ENCODE measurements around the gene CBLN3. TPM values are rescaled to one million over a fixed set of nuclear protein-coding genes. Genes with fewer than 3 reads are reported as not detected.

CBLN3 gene
- total RNA-seq, 1 donor from 2014 or later, result 3.9 TPM

DNA sequence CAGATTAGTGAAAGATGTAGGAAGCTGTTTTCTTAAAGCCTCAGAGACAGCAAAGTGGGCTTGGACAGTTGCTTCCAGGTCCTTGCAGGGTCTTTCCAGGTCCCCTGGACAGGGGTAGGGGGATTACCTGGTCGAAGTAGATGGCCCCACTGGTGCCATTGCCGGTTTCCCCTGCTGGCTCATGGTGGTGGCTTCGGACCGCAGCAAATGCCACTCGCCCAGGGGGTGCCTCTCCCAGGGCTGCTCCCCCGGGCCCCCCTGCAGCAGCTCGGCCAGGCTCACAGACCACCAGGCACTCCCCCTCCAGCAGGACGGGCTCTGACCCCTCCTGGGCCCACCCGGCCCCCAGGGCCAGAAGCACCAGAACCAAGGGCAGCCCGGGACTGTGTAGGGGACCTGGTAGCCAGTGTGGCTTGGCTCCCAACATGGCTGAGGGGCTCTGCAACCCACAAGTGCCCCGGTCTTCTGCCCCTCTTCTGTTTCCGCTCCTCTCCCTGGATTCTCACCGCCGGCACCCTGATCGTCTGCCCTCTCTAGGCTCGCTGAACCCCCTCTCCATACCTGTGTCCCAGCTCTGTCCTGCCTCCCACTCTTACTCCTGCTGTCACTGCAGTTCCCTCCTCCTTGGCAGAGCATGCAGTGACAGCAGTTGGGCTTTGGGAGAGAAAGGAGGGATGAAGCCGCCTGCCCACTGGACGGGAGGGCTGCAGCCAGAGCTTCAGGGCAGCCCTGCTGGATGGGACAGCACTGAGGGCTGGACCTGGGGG lies 657 bp downstream of the CBLN3 start:
- Mint-ChIP-seq H3K9me3 (no peaks in the 10 kb centered on the region), H3K27ac (peak overlapping the region; percentile 98), H3K4me1 (peaks cover 52% of the 10 kb centered on the region), H3K27me3 (ENCODE audit: low read depth) (no peaks in the 10 kb centered on the region), H3K4me3 (peak overlapping the region; percentile 77), H3K36me3 (peaks cover 10% of the 10 kb centered on the region)
- no peak for TF ChIP-seq CTCF (IDR thresholded peaks at IDR 0.05; ENCODE audit: unreplicated experiment)
- DNase-seq (ENCODE audit: low spot score in 2 of 2, unreplicated experiment in 2 of 2), result no peak

GRCh38 chr14:24427537-24428508 lies 1.6 kb downstream of the CBLN3 start:
- Mint-ChIP-seq H3K36me3 (peaks cover 5% of the 10 kb centered on the region), H3K27me3 (ENCODE audit: low read depth) (no peaks in the 10 kb centered on the region), H3K9me3 (no peaks in the 10 kb centered on the region), H3K27ac (peak overlapping the region; percentile 50), H3K4me1 (peaks cover 46% of the 10 kb centered on the region), H3K4me3 (no peak overlapping the region)
- TF ChIP-seq CTCF (IDR thresholded peaks at IDR 0.05; ENCODE audit: unreplicated experiment), result no peak
- no peak for DNase-seq (ENCODE audit: low spot score in 2 of 2, unreplicated experiment in 2 of 2)

DNA sequence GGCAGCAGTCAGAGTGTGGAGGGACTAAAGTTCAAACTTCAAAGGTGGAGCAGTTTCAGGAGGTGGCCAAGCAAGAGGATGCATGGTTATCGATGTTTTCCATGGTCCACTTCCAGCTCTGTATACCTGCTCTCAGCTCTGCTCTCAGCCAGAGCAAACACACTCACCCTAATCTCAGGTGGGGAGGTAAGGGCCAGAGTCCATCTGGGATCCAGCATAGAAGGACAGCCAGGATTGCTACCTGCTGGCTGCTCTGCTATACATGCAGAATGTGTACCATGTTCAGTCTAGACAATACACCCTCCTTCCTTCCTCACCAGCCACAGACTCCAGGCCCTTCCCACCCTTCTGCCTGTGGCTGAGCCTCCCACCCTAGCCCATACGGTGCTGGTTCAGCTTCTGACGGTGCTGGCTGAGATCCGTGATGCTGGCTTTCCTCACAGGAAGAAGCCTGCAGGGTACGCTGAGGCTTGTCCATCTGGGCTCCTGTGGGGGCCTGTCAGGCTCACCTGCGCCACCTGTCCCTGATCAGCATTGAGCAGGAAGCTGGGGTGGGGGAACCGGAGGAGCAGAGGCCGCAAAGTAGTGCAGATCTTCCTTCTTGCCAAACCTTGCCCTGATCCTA lies 2.4 kb downstream of the CBLN3 start:
- H3K9me3 Mint-ChIP-seq, result no peaks in the 10 kb centered on the region
- no peak overlapping the region for H3K4me3 Mint-ChIP-seq
- H3K27ac Mint-ChIP-seq, result peak overlapping the region; percentile 8

GRCh38 chr14:24426150-24426911 lies 3.1 kb downstream of the CBLN3 start:
- no peaks in the 10 kb centered on the region for H3K9me3 Mint-ChIP-seq
- H3K27ac Mint-ChIP-seq, result peak overlapping the region; percentile 43
- no peaks in the 10 kb centered on the region for H3K36me3 Mint-ChIP-seq
- no peak for TF ChIP-seq CTCF (IDR thresholded peaks at IDR 0.05; ENCODE audit: unreplicated experiment)
- no peak overlapping the region for H3K4me3 Mint-ChIP-seq
- no peak for DNase-seq (ENCODE audit: low spot score in 2 of 2, unreplicated experiment in 2 of 2)
- no peaks in the 10 kb centered on the region for H3K27me3 Mint-ChIP-seq (ENCODE audit: low read depth)
- H3K4me1 Mint-ChIP-seq, result peaks cover 39% of the 10 kb centered on the region

More for the DNA sequence above, 2.4 kb downstream of the CBLN3 start:
- peaks cover 45% of the 10 kb centered on the region for H3K4me1 Mint-ChIP-seq
- H3K36me3 Mint-ChIP-seq, result peaks cover 4% of the 10 kb centered on the region
- DNase-seq (ENCODE audit: low spot score in 2 of 2, unreplicated experiment in 2 of 2), result no peak
- no peaks in the 10 kb centered on the region for H3K27me3 Mint-ChIP-seq (ENCODE audit: low read depth)
- TF ChIP-seq CTCF (IDR thresholded peaks at IDR 0.05; ENCODE audit: unreplicated experiment), result no peak

DNA sequence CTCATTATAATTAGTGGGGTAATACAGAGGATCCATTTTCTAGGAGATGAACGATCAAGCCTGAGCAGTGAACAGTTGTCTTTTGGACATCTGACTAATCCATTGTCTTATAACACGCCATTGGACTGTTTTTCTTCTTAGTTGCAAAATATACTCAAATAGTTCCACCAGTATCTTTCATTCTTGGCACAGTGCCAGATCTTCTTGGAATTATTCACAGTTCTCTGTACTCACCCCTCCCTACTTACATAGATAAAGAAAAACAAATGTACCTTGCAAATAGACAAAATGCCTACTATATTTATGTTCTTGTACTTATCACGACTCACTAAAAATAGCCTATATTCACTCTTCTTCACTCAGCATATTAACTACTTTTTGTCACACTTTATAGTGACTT lies 3.8 kb downstream of the CBLN3 start:
- Mint-ChIP-seq H3K4me3 (no peak overlapping the region), H3K36me3 (no peaks in the 10 kb centered on the region), H3K4me1 (peaks cover 32% of the 10 kb centered on the region), H3K27me3 (ENCODE audit: low read depth) (no peaks in the 10 kb centered on the region), H3K9me3 (no peaks in the 10 kb centered on the region), H3K27ac (peak overlapping the region; percentile 43)
- no peak for DNase-seq (ENCODE audit: low spot score in 2 of 2, unreplicated experiment in 2 of 2)
- TF ChIP-seq CTCF (IDR thresholded peaks at IDR 0.05; ENCODE audit: unreplicated experiment), result no peak
